GM19351 (cell line): Measurements from ENCODE around the gene ASTN2.
"Not testable (repeated sequence)": the region's sequence is repeated elsewhere in the genome, so short reads cannot be mapped to it uniquely, and the experiment has no call there.

Experiments
- ATAC-seq: cut with Tn5 transposase; IDR thresholded peaks from one replicate; pipeline ENCODE4 v1.9.1; 2021; ENCODE audit warnings: mild to moderate bottlenecking, moderate library complexity; ENCODE audit not compliant: unreplicated experiment

The ASTN2 gene

DNA sequence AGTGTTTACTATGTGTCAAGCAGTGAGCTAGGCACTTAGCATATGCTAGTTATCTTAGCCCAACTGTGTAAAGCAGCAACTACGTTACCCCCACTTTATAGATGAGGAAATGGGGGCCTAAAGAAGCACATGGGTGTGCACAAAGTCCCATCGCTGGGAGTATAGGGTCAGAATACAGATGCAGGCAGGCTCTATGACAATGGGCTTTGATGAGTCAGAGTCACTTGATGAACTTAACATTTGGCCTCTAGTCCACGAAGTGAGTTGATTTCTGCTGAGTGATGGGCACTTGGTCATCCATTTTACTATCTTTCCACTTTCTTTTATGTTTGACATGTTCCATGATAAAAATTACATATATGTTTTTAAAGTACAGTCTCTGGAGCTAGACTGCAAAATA, 523.4 kb downstream of the ASTN2 start:
- no peak for ATAC-seq

DNA sequence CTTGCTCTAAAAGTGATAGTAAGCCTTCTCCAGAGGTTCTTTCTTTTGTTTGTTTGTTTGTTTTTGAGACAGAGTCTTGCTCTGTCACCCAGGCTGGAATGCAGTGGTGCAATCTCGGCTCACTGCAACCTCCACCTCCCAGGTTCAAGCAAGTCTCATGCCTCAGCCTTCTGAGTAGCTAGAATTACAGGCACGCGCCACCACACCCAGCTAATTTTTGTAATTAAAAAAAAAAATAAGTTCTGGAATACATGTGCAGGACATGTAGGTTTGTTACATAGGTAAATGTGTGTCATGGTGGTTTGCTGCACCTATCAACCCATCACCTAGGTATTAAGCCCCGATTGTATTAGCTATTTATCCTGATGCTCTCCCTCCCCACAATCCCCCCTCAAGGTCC, 526.4 kb downstream of the ASTN2 start:
- ATAC-seq, result not testable (repeated sequence)

DNA sequence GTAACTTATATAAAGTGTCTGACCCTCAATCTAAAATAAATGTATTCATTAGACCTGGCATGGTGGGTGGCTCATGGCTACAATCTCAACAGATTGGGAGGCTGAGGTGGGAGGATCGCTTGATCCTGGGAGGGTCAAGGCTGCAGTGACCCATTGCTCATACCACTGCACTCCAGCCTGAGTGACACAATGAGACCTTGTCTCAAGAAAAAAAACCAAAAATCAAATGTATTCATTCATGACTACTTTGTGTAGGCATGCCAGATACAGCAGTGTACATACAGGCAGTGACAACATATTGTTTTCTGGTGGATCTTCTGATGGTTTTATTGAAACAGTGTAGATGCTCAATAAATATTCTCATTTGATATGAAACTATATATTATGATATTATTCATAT, 526.8 kb downstream of the ASTN2 start:
- no peak for ATAC-seq

DNA sequence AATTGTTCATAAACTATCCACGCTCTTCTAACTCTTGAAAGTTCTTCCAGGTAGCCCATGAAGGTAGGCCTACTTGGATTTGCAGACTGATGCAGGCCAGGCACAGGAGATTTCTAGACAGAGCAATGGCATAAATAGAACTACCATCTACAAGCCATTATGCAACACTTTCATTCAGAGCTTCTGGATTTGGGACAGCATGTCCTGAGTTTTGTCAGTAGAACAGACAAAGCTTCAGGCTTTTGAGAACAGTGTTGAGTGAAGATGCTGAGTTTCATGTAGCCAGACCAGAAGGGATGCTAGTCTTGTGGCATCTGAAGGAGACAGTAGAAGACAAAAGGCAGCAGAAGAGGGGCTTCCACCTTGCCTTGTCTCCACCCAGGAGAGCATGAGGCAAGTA, 531.2 kb downstream of the ASTN2 start:
- ATAC-seq, result no peak

DNA sequence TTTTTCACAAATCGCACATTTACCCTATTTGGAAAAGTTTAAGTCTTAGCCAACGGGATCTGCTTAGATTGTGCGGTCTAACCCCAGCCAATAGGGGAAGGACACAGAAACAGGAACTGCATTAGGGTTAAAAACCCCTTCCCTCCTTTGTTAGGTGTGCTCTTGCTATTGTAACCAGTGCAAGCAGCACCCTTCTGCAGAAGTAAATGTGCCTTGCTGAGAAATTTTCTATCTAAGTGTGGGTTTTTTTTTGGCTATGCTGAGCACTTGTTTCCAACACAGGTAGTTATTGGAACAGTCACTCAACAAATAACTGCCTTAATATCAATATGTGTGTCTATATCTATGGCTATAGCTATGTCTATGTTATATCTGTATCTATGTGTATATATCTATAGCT, 537.8 kb downstream of the ASTN2 start:
- no peak for ATAC-seq

DNA sequence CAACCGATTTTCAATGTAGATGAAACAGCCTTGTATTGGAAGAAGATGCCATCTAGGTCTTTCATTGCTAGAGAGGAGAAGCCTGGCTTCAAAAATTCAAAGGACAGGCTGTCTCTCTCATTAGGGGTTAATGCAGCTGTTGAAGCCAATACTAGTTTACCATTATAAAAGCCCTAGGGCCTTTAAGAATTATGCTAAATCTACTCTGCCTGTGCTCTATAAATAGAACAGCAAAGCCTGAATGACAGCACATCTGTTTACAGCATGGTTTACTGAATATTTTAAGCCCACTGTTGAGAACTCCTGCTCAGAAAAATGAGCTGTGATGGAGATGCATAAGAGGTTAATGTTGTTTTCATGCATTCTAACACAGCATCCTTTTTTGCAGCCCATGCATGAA, 539.3 kb downstream of the ASTN2 start:
- ATAC-seq, result no peak

DNA sequence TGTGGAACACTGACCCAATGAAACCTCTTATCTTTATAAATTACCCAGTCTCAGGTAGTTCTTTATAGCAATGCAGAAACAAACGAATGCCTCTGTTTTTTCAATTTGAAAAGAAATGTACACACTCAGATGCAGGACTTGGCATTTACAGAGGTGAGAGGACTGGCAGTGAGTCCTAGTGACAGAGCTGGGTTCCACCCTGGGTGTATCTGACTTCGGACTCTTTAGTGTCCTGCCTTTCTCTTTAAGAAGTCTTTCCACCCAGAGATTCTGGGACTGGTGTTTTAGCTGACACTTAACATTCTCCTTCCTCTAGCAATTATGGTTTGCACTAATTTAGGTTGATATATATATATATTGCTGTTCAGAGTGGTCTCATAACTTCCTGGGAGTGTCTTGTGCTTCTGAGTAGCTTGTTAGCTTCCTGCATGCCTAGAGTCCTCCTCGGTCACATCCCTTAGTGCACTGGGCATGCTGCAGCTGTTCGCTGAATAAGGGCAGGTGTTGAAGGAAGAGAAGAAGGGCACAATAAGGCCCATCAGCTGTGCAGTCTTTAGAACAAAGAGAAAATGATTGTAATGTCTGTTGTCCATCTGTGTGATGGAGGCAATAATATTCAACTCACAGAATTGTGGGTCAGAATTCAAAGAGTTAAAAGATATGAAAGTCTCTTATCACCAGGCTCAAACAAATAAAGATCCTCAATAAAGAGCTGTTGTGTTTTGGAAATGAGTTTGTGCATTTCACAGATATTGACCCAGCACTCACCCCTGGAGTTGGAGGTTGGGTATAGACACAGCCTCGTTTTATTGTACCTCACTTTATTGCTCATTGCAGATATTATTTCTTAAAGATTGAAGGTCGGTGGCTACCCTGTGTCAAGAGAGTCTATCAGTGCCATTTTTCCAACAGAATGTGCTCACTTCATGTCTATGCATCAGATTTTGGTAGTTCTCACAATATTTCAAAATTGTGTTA, 540.6 kb downstream of the ASTN2 start:
- no peak for ATAC-seq

DNA sequence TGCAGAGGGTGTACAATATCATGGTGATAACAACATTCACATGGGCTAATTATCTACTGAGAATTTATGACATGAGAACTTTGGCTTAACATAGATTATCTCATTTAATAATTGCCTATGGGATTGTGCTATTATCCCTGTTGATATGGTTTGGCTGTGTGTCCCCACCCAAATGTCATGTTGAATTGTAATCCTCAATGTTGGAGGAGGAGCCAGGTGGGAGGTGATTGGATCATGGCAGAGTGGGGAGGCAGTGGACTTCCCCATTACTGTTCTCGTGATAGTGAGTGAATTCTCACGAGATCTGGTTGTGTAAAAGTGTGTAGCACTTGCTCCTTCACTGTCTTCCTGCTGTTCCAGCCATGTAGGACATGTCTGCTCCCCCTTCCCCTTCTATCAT, 541.4 kb downstream of the ASTN2 start:
- no peak for ATAC-seq

DNA sequence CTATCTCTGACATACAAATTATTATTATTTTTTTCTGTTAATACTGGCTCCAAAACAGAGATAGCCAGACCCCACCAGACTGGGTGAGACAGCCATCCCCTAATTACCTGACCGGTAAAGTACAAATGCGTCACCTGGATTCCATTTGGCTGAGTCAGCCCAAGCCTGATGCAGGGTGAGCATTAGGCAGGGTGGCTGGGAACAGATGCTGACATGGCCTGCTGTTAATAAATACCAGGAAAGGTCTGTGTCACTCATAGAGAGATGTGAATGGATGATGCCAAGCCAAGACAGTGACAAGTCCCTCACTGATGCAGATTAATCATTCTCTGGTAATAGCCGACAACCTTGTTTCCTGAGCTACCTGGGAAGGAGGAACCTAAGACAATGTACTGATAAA, 544.3 kb downstream of the ASTN2 start:
- no peak for ATAC-seq

DNA sequence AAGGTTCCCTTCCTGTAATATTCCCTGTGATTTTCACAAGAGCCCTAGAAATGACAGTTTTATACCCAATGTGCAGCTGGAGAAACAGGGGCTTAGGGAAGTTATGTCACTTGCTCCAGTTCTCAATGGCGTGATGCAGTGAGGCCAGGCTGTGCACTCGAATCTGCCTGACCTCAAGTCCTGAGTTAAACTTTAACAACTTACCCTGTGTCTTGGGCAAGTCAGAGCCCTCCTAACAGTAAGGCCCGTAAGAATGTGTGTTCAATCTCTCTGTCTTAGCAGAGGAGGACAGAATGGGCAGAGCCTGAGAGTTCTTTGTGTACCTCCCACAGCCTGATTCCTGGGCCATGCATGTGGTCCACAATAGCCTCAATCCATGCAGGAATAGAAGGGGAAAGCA, 546.7 kb downstream of the ASTN2 start:
- no peak for ATAC-seq

DNA sequence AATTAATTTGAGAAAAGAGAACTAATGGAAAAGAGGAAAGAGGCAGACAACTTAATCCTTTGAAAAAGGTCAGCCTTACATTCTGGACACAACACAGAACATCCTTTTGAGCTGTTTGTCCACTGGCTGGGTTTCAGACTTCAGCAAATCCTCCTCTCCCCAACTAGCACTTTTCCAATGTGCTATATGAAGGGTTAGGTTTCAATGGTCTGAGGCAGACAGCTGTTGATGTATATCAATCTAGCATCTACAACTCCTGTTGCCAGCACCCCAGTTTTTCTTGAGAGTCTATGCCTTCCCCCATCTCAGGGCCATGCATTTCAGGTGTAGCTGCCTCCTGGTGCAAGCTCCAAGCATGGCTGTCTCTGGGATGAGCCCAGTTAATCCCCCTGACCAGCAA, 553.5 kb downstream of the ASTN2 start:
- no peak for ATAC-seq

DNA sequence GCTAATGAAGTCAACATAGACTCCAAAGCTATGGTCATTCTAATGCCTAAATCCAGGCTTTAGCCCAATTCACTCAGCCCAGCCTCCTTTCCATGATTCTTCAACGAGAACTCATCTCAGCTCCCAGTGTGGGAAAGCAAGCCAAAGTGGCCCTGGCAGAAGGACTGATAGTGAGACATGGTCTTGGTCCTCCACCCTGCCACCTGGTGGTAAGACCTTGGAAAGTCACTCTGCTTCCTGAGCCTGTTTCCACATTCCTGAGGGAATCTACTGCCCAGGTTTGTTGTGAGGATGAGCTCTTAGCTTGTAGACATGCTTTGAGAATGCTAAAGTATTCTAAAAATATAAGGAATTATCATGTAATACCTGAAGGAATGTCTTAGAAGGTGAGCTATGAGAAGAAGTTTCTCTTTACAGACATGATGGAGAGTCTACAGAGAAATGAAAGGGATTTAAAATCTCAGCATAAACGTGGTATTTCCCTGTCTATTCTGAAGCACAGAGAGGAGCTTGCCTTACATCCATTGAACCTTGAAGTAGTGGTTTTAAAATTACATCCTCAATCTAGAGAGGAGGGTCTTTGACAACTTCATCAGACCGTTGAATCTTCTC, 554.2 kb downstream of the ASTN2 start:
- peak; percentile 69 for ATAC-seq

DNA sequence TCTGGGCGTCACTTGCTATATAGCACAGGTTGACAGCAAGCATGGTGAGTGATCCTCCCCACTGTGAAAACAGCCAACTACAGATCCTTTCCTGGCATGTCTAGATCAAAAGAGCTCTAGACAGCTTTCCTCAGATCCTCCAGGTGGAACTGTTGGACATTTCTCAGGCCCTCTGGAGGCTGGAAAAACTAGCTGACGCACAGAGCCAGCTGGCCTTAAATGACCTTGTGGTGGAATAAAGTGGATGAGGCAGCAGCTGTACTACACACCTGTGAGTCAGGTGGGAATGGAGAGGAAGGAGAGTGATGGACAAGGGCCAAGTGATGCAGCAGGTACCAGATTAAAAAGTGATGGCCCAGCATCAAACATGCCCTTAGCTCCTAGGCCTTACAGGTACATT, 555.1 kb downstream of the ASTN2 start:
- ATAC-seq, result no peak

DNA sequence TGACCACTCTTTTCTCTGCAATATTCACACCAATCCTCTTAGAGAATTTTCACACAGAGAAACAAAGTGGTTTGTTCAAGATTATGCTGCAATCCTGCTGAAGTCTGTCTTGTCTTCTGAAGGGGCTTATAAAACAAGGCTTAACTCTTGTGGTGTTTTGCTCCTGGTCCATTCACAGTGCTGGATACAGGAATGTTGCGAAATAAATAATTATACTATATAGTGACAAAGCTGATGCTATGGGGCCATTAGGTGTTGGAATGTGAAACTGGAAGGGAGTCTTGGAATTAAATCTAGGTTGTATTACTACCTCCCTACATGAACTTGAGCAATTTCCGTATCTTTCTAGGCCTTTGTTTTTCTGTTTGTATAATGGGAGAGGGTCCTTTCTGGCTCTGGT, 557.5 kb downstream of the ASTN2 start:
- no peak for ATAC-seq

DNA sequence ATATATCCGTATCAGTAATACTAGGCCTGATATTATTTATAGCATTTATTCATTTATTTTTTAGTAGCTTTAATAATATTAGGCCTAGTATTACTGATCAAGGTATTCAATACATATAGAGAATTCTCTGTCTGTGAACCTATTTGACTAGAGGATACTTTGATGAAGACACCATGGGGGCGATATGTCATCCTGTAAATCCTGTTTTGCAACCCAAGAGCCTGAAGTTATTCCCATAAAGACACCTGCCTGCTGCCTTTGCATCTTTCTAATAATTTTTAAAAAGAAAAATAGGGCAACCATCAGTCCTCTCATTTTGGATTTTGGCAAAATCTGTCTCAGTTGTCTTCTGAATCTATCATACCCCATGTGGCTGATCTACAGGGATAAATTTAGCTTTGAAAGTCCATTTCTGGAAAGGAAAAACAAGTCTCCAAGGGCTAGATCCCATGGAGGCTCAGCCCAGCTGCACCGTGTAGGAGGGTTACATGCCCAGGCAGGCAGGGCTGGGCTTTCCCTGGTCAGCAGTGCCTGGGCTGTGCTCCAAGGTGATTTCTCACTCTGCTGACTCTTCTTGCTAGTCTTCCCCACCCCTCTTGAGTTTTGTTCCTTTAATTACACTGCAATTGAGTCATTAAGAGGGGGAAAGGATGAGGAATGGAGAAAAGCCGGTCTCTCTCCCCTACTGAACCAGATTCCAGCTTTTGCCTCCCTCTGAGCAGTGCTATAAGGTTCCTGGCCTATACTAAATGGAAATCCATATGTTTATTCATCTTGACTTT, 558.8 kb downstream of the ASTN2 start:
- ATAC-seq, result no peak

DNA sequence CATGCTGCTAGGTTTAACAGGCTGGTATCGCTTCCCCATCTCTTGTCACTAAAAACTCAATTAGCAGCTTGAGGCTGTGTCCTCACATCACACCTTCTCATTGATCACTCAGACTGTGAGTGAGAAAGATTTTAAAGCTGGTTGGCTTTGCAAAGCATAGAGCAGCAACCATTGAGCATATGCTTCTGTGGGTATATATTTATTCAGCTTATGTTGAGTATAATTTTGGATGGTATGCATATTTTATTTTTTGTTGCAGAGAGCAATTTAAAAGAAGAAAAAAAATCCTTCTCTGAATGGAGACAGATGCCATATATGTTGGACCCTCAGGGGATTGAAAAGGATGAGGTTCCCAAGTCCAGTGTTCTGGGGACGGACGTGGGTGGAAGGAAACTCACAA, 565.1 kb downstream of the ASTN2 start:
- ATAC-seq, result no peak

DNA sequence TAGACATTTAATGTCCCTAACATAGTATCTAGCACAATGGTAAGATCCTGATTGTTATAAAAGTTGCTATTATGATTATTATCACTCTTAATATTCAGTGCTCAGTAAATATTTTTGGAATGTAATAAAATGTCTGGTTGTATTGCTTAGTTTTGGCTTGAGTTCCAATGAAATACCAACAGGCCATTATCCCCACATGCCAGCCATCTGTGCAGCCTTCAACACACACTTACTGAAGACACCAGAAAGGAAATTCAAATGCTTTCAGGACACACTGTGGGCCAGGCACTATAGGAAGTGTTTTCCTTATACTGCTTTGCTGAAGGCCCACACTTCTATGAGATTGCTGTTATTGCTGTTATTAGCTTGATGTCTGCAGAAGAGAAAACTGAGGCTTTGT, 570.2 kb downstream of the ASTN2 start:
- no peak for ATAC-seq

DNA sequence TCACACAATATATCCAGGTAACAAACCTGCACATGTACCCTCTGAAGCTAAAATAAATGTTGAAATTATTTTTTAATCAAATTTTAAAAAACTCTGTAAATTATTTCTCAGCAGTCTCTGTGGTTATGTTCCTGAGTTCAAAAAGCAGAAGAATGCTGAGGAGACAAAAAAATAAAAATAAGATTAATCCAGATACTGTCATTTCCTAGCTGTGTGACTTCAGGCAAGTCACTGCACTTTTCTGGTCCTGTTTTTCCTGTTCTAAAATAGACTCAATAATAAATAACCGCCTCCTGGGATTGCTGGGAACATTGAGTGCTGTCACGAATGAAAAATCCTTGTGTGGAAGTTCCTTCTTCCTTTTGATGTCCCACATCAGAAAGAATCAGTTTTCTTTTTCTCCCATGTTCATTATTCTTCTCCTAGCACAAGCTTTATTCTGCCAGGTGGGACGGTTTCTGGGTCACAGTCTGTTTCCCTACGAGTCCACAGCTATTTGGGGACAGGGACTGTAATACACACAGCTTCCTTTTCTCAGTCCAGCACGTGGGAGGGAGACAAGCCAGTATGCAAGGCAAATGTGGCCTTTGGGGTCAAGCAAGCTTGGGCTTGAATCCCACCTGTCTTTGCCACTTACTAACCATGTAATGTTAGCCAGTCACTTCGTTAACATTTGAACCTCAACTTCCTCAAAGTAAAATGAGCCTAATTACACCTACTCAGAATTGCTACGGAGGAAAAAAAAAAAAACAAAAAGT, 570.8 kb downstream of the ASTN2 start:
- peak; percentile 46 for ATAC-seq

DNA sequence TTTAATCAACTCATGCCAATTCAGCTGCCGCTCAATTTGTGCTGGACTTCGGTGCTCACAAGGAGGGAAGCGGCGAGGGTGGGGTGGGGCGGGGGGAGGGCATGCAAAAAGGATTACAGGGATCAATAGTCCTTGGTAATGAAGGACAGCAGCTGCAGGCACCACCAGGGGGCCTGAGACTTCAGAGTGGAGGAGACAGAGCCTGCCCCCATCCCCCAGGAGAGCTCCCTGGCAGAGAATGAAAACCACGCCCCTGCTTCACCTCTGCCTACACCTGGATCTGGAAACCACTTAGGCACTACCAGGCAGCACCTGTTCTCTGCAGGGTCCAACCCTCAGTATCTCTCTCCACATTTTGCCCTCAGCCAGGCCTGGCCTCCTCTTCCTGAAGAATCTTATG, 572.2 kb downstream of the ASTN2 start:
- no peak for ATAC-seq

DNA sequence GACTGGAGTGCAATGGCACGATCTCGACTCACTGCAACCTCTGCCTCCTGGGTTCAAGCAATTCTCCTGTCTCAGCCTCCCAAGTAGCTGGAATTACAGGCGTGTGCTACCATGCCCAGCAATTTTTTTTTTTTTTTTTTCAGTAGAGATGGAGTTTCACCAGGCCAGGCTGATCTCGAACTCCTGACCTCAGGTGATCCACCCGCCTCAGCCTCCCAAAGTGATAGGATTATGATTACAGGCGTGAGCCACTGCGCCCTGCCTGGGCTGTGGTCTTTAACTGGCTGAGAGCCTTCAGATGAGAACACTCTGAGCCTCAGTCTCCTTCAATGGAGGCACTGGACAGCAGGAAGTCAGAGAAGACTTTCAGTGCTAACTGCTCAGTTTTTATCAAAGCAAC, 576.4 kb downstream of the ASTN2 start:
- ATAC-seq, result not testable (repeated sequence)
